NCI-H1694 (cell line): ENCODE data around the gene DMD.
"Not testable (repeated sequence)": the region's sequence is repeated elsewhere in the genome, so short reads cannot be mapped to it uniquely, and the experiment has no call there.

Experiments
- DNase-seq: peaks from one replicate; lab custom pipeline; 2025; lab: John Stamatoyannopoulos, UW

Gene DMD

DNA sequence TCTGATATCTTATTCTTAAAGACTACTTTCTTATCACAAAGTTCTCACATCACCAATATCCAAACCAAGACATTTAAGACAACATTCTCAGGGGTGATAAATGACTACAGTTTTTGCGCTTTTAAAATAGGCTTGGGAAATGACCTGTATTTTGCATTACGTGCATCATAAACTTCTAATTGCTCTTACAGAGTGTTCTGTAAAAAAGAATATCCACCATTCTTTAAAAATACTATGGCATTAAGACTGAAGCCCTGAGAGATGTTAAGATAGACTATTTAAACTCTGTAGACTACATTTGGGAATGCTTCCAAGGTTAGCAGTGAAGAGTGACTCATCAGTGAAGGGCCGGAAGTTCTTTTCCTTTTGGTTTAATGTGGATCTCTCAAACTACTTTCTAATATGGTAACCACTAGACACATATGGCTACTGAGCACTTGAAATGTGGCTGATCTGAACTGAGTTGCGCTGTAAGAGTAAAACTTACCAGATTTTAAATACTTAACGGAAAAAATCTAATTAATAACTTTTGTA is 1620.7 kb downstream of the DMD start:
- no peak for DNase-seq

DNA sequence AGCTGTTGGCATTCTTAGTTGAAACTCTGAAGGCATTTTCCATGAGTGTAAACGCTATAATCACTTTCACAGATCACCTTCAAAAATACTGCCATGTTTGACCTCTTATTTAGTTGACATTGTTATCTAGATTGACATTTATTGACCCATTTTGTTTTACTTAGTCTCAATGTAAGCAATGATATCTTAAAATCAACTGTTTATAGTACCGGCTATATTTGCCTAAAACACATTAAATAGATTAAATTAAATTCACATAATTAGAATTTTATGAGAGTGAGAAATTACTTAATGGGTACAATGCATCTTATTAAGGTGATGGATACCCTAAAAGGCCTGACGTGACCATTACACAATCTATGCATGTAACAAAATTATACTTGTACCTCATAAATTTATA is 1621.8 kb downstream of the DMD start:
- DNase-seq: no peak

DNA sequence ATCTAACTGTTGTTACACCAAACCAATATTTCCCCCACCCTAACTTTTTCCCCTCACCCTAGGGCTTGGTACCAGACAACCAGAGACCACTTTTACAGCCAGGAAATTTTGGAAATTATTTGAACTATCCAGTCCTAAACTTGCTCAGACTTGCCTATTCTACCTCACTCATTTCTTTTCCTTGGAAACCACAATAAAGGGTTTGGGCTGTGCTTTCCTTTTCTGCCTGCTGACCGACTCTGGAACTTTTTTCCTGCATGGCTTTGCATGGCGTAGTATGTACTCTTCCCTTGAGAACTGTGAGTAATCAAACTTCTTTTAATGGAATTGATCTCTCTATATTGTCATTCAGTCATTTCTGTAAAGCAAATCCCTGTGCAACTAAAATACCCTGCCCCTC is 1623.0 kb downstream of the DMD start:
- no peak for DNase-seq

DNA sequence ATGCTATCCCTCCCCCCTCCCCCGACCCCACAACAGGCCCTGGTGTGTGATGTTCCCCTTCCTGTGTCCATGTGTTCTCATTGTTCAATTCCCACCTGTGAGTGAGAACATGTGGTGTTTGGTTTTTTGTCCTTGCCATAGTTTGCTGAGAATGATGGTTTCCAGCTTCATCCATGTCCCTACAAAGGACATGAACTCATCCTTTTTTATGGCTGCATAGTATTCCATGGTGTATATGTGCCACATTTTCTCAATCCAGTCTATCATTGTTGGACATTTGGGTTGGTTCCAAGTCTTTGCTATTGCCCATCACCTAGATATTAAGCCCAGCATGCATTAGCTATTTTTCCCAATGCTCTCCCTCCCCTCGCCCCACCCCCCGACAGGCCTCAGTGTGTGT is 1627.5 kb downstream of the DMD start:
- DNase-seq: not testable (repeated sequence)

DNA sequence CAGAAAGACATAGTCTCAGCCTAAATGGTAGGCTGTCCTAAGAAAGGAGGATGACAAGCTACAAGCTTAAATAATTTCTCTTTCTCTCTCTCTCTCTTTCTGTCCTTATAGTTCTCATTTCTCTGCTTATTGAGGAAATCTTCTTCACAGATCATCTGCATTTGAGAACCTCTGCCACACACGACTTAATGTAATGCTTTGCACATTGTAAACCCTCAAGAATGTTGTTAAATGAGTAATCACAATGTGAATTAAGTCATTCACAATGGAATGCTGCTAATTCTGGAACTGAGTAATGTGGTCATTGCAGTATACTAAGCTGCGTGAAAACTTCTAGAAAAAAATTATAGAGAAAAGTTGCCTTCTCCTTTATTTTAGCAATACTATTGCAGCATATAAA is 1630.6 kb downstream of the DMD start:
- no peak for DNase-seq

DNA sequence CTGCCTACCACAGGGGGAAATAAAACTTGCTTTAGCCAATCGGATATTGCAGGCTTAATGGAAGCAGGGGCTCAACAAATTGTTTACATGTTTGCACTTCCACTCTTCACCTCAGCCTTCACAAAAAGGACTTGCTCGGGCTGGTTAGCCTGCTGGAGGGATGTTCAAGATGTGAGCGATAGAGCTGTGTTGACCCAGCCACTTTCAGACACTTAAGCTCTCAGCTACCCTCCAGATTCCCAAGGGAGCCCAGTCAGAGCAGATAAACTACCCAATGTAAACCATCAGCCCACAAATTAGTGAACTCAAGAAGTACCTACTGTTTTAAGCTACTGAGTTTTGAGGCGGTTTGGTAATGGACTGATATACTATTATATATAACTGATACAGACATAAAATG is 1631.1 kb downstream of the DMD start:
- no peak for DNase-seq

DNA sequence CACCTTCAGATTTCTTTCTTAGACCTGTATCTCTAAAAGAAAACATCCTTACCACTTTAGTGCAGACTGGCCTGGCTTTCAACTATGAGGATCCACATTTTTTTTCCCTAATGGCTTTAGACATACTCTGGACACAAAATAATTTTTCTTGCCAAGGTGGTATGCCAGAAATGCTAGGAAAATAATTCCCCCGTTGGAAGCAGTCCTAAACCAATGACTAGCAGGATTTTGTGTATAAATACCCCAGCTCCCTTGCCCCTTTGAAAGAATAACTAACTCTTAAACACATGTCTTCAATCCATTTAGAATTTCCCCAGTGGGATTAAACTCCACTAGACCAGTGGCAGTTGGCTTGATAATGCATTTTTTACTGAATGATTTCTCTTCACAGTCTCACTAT is 1639.0 kb downstream of the DMD start:
- DNase-seq: no peak

DNA sequence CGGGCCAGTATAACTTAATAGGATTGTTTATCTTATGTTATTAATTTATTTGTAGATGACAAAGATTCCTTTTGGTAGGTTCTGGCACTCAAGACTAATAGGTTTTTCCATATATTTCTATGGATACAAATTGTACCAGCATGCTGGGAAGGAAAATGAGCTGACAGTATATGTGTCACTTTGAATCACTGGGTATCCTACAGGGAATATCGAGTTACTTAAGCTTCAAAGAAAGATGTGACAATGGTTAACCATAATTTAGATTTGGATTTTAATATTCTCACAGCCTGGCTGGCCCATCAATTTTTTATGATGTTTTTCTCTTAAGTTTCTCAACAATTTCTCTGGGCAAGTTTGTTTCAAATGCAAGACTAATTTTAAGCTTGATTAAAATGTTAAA is 1640.7 kb downstream of the DMD start:
- no peak for DNase-seq

DNA sequence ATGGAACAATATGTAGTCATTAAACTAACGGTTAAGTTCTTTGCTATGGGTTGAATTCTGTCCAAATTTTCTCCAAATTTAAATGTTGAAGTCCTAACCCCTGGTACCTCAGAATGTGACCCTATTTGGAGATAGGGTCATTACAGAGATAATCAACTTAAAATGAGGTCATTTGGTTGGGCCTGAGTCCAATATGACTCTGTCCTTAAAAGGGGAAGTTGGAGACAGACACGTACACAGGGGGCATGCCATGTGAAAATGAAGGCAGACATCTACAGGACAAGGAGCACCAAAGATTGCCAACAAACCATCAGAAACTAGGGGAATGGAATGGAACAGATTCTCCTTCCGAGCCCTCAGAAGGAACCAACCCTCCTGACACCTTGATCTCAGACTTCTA is 1647.6 kb downstream of the DMD start:
- DNase-seq: no peak

DNA sequence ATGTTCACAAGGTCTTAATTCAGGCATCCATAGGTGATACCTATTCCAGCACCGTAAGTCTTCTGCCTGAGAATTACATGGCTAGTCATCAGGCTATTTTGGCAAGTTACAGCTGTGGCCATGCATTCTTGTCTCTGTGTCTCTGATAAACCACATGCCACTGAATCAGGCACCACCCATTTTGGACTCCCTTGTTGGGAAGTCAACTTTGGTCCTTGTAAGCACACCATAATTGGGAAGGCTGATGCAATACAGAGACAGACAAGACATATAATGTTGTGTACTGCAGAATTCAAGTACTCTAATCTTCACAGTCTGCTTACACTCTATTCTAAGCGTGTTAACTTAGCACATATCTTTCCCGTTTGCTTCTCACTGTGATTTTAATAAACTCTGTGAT is 1655.8 kb downstream of the DMD start:
- DNase-seq: no peak

DNA sequence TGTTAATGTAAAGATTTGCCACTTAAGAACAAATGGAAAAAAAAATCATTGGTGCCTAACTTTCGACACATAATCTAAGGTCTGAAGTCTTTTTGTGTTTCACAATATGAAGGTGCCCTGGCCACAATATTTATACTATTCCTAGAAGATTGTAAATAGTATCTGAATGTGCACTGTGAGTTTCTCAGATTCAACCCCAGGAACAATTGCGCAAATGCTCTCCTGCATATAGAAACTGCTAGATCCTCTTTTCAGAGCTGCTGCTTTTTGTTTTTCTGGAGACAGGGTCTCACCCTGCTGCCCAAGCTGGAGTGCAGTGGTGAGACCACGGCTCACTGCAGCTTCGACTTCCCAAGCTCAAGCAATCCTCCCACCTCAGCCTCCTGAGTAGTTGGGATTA is 1659.4 kb downstream of the DMD start:
- no peak for DNase-seq

DNA sequence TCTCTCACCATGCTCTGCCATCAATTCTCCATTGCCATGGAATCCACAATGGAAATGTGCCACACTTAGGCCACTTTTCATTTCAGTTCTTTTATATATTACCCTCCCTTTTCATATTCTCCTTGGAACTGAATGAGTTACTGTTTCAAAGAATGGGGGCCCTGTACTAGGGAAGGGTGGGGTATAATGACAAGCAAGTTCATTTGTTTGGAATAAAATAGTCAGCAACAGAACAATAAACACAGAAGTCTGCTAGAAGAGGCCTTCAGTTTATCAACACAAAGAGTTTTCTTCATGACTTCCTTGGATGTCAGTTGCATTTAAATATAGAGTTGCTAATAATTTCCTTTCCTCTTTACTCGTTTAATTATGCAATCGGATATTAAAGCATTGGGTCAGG is 1661.2 kb downstream of the DMD start:
- DNase-seq: no peak

DNA sequence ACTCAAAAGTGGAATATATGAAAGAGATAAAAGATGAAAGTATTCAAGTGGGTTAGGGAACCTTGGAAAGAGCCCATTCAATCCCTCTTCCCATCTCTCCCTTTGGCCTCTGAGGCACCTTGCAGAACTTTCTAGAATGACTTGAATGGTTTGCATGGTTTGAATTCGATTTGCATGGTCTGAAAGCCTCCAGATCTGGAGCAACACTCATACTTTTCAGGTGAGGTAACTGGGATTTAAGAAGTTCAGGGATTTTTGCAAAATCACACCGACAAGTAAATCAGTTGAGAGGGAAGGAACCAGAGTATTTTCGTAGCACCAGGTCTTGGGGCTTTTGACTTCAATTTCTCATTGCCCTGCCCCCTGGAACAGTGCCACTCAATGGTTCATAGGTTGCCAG is 1663.5 kb downstream of the DMD start:
- DNase-seq: no peak

DNA sequence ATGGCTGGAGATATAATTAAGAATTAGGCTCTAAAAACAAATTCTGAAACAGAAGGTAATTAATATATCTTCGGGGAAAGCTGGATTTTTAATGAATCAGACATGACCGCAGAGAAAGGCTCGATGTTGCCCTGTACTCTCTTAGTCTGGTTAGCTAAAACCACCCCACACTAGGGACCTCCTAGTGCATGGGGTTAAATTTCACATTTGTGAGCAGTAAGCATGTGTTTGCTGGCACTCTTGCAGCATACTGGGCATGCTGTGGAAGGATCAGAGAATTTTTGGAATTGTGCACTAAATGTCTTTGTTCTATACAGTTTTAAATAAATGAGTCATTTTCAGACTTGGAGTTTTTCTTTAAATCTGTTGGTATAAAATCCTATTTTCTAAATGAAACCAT is 1663.9 kb downstream of the DMD start:
- no peak for DNase-seq

DNA sequence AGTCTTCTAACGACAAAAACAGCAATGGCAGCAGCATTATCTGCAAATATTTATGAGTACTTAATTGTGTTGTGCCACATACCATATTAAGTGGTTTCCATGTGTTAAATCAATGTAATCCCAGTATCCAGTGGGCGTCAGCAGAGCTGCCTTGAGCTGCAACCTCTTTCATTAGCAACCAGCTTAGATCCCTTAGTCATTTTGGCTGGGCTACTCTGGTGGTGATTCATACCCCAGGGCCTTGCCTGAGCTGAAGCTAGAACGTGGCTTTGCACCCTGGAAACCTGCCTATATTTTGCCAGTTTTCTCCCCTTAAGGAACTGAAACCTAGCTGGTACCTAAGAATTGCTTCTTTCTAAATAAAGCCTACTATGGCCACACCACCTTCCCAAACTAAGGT is 1665.2 kb downstream of the DMD start:
- DNase-seq: no peak

DNA sequence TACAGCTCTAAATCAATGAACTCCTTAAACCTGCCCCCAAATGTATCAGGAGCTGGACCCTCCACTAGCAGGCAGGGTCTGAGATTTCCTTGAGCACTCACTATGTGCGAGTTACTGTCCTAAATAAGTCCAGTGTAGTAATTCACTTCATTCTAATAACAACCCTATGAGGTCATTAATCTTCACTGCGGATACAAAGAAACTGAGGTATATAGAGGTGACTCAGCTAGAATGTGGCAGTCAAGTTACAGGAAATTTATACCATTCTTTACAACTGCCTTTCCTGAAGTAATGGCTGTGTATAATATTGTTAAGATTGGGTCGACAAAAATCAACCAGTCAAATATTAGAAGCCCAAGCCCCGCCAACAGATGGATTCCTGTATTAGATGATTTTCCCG is 1665.6 kb downstream of the DMD start:
- no peak for DNase-seq

DNA sequence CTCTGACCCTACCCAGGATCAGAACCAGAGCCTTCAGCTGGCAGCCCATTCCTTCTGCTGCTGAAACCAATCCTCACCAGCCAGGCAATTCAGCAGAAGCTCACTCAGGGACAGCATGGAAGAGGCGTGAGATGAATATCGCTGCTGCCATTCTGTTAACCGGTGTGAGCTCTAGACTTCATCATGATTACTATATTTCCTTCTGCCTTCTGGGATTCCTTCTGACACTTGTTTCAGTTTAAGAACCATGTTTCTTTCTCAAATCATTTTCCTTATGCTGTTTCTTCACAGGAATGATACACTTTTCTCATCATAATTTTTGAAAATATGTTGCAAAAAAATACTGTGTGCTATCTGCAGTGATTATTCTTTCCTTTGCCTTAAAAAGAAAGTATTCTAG is 1666.2 kb downstream of the DMD start:
- DNase-seq: no peak

DNA sequence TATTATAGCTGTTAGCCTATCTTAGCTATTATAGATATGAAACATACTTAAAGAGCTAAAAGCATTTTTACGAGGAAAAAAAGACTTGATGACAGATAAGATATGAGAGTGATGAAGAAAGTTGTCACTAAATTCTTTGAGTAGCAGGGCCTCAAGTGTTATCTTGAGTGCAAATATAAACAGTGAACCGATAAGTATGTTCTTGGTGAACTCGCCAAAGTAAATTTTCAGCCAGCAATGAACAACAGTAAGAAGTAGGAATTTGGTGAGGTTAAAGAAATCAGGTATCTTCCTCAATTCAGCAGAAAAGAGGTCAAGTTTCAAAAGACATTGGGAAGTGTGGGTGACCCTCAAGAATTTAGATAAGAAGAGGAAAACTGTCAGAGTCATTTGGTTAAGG is 1667.7 kb downstream of the DMD start:
- no peak for DNase-seq

DNA sequence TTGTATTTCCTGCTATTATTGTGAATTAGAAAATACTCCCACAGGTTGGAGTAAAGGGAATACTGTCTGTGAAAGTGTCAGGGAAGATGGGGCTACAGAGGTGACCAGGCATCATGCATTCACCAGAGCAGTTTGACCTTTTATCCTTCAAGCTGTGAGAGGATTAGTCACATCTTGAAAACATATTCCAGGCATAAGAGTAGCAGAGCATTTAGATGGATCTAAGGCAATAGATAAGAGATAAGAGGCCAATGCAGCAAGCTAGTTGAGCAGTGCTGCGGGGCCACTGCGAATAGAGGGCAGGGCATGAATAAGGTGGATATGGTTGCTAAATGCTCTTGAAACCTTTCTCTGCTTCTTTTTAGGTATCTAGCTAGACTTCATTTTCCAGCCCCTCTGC is 1668.8 kb downstream of the DMD start:
- DNase-seq: no peak

DNA sequence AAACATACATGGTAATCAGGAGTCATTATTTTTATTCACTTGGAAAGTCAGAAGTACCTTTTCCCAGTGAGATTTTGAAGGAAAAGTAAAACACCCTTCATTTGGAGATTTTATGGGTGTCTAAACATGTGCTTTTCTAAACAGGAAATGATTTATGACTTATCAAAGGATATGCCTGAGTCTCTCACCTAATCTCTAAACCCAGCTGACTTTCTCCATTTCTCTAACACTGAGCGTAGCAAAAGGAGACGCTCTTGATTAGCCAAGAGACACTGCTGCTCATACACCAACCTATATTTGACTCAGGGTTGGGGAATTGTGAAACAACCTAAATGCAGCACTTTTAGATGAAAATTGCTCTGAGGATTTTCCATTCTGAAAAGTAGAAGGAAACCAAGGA is 1671.0 kb downstream of the DMD start:
- no peak for DNase-seq

DNA sequence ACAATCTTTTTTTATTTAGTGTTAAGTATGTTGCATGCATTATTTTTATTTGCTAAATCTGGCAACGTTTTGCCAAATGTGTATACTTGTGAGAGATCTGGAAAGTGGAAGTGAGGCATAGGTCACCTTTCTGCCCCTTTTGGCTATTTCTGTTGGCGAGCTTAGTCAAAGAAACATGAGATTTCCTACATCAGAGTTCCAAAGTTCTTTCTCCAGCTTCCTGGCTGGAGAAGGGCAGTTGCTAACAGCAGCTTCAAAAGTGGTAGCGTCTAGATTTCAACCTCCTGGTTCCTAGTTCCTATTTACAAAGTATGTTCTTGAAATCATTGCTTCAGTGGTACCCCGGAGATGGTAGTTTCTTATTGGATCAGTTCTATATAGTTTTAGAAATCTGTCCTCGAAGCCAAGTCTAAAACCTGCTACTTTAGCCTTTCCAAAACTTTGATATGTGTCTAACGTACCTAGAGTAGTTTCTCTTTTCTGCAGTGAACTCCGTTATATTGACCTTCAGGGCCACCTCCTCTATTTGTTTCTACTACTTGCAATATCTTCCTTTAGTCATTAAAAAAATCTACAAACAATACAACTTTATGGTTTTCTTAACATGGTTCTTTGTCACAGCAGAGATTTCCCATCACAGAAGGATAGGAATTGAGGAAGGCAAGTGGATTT is 1683.8 kb downstream of the DMD start:
- no peak for DNase-seq

DNA sequence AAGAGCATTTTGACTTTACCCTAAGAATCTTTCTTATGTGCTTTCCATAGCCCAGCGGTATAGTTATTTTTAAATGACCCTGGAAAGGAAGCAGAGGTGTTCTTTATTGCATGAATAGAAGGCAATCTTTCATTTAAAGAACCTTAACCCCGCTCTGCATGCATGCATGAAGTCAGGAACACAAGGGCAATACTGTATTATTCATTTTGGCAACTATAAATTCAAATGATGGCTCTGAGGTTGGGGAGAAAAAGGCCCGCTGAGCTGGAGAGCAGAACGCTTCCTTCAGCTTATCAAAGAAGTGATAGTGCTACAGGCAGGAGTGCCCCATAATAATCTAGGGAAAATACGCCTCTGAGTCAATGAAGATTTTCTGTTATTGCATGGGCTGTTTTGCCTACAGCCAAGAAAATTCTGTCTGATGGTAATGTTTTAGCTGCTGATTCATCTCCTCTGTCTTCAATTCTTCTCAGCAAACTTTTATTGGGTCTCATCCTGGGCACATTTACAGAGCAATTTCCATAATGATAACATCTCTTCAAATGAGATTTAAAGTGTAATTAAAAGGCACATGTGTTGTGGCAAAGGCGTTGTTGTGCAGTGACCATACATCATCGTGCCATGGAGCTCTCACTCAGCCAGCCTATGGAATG is 1687.3 kb downstream of the DMD start:
- no peak for DNase-seq

DNA sequence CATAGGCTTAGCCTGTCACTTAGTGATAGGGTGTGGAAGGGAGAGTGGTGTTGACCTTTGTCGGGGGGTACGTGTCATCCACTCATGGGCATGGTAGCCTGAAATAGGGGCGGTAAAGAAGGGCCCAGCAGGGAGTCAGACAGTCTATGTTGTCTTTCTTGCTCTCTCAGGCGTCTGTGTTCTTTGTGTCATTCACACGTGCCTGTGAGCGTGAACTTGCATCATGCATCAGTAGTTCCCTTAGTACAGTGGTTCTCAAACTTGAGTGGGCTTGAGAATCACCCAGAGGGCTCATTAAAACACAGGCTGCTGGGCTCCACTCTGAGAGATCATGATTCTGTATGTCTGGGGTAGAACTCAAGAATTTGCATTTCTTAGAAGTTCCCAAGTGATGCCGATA is 1688.6 kb downstream of the DMD start:
- no peak for DNase-seq

DNA sequence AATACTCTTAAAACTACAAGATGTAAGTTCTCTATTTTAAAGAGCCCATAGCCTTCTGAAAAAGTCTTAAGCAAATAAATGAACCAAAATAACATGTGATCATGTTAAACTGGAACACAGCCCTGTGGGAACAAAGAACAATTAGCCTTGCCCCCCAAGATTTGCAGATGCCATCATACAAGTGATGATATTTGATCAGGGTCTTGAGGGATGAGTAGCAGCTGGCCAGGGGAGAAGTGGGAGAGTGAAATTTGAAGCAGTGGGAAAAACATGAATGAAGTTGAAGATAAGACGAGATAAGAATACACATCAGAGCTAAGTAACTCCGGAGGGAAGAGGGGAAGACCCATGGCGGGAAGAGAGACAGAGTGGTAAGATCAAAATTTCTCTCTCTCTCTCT is 1689.4 kb downstream of the DMD start:
- no peak for DNase-seq
